Small intestine (tissue), 7 donors: ENCODE results near the gene EVC2. TPM values are rescaled to one million over a fixed set of nuclear protein-coding genes. Genes with fewer than 3 reads are reported as not detected.

Source experiments
- DNase-seq, 2 donors: peaks; one replicate each; pipeline versions ENCODE4 v3.0.0 to v3.0.0-alpha.2; 2013
- FAIRE-seq: peaks from 2 replicates; lab custom pipeline; 2012; peaks lifted over from hg19 to GRCh38; lab: Jason Lieb, UNC
- H3K27ac ChIP-seq, 3 donors: one replicate each; pipeline ENCODE4 v1.5.1; 2013; ENCODE audit warnings: low read length in 2 of 3, mild to moderate bottlenecking in 2 of 3, control low read depth in 1 of 3, inconsistent platforms in 1 of 3, low read depth in 1 of 3, moderate library complexity in 1 of 3
- H3K27me3 ChIP-seq, 3 donors: one replicate each; pipeline ENCODE4 v1.6.1; 2013; ENCODE audit warnings: low read length in 3 of 3, inconsistent platforms in 1 of 3; ENCODE audit not compliant: control insufficient read depth in 3 of 3, insufficient read depth in 3 of 3
- H3K36me3 ChIP-seq, 3 donors: one replicate each; pipeline ENCODE4 v1.6.1; 2013; ENCODE audit warnings: low read length in 3 of 3, inconsistent platforms in 1 of 3, low read depth in 1 of 3, mild to moderate bottlenecking in 1 of 3, moderate library complexity in 1 of 3; ENCODE audit not compliant: control insufficient read depth in 3 of 3, insufficient read depth in 2 of 3
- H3K4me1 ChIP-seq, 3 donors: one replicate each; pipeline ENCODE4 v1.6.1; 2013; ENCODE audit warnings: low read length in 2 of 3, inconsistent platforms in 1 of 3, low read depth in 1 of 3, mild to moderate bottlenecking in 1 of 3, moderate library complexity in 1 of 3; ENCODE audit not compliant: control insufficient read depth in 3 of 3, insufficient read depth in 2 of 3
- H3K4me3 ChIP-seq, 3 donors: one replicate each; pipeline ENCODE4 v1.5.1; 2013; ENCODE audit warnings: low read length in 3 of 3, control low read depth in 1 of 3, inconsistent platforms in 1 of 3, low read depth in 1 of 3, mild to moderate bottlenecking in 1 of 3, moderate library complexity in 1 of 3
- H3K9me3 ChIP-seq, 2 donors: one replicate each; pipeline ENCODE4 v1.6.1; 2013; ENCODE audit warnings: low read depth in 1 of 2, low read length in 1 of 2; ENCODE audit not compliant: control insufficient read depth in 2 of 2, insufficient read depth in 1 of 2
- WGBS, 3 donors: extraction: QIAGEN DNeasy Blood & Tissue Kit; methylation state at CpG; one replicate each; pipeline ENCODE4 v1.1.7; 2013; 5-methylcytosine and 5-hydroxymethylcytosine counted together
- polyA plus RNA-seq, 4 donors: library from polyadenylated mRNA; stranded (reverse) in 3 of 4; unstranded in 1 of 4; fragments of 200-250 nt in 3 of 4; fragments of 120-200 nt in 1 of 4; gene quantifications; one replicate each; pipeline versions ENCODE4 v1.2.1 to v1.2.3, GENCODE V29; 2013
- donor health status: healthy with polysubstance abuse.
- donor health status: control.
- donor health status: control.
- donor health status: Bipolar disorder and iron deficiency.
- donor health status: healthy.

The EVC2 gene
- polyA plus RNA-seq, 4 donors = 0.27 to 1.3 (median 0.83) TPM; not detected in 1

- Histone ChIP-seq H3K27me3 (no peaks in the 10 kb centered on the region), H3K4me1 (no peaks in the 10 kb centered on the region), H3K9me3 (no peaks in the 10 kb centered on the region), H3K36me3 (no peaks in the 10 kb centered on the region), H3K4me3 (no peak overlapping the region), H3K27ac (no peak overlapping the region)
- no peak for FAIRE-seq
- WGBS, 3 donors = 71 to 91% (median 80%) methylated on average over 3 of the region's 3 CpGs
- DNase-seq = no peak
These were observed 68.3 kb downstream of the EVC2 start for GRCh38 chr4:5640096-5640495.

GRCh38 chr4:5639556-5639955 lies 68.8 kb downstream of the EVC2 start:
- no peak overlapping the region for H3K27ac ChIP-seq
- no peak for FAIRE-seq
- H3K9me3 ChIP-seq = no peaks in the 10 kb centered on the region
- no peaks in the 10 kb centered on the region for H3K27me3 ChIP-seq
- H3K4me3 ChIP-seq = no peak overlapping the region
- WGBS, 3 donors = 36 to 70% (median 57%) methylated on average over 3 of the region's 3 CpGs
- no peaks in the 10 kb centered on the region for H3K4me1 ChIP-seq
- no peaks in the 10 kb centered on the region for H3K36me3 ChIP-seq
- no peak for DNase-seq

- Histone ChIP-seq H3K4me3 (no peak overlapping the region), H3K4me1 (no peaks in the 10 kb centered on the region), H3K27me3 (no peaks in the 10 kb centered on the region), H3K27ac (no peak overlapping the region), H3K9me3 (no peaks in the 10 kb centered on the region), H3K36me3 (no peaks in the 10 kb centered on the region)
- DNase-seq (no peak), FAIRE-seq (no peak)
- 65 to 79% (median 73%) methylated on average over 4 of the region's 4 CpGs for WGBS, 3 donors
These were observed 69.4 kb downstream of the EVC2 start for GRCh38 chr4:5638976-5639375.

GRCh38 chr4:5638316-5638715 lies 70.0 kb downstream of the EVC2 start:
- H3K27ac ChIP-seq = no peak overlapping the region
- no peaks in the 10 kb centered on the region for H3K27me3 ChIP-seq
- H3K4me3 ChIP-seq = no peak overlapping the region
- H3K4me1 ChIP-seq = no peaks in the 10 kb centered on the region
- FAIRE-seq = no peak
- H3K36me3 ChIP-seq = no peaks in the 10 kb centered on the region
- peaks cover 0 to 3% of the 10 kb centered on the region in 2 donors for H3K9me3 ChIP-seq
- 83 to 94% (median 90%) methylated on average over 4 of the region's 4 CpGs for WGBS, 3 donors
- DNase-seq = no peak

GRCh38 chr4:5636766-5637670 lies 71.3 kb downstream of the EVC2 start:
- no peaks in the 10 kb centered on the region for H3K27me3 ChIP-seq
- DNase-seq = no peak
- H3K4me1 ChIP-seq = no peaks in the 10 kb centered on the region
- no peak for FAIRE-seq
- peaks cover 0 to 8% of the 10 kb centered on the region in 2 donors for H3K9me3 ChIP-seq
- H3K4me3 ChIP-seq = no peak overlapping the region
- WGBS, 3 donors = 81 to 87% (median 85%) methylated on average over 13 of the region's 13 CpGs
- H3K36me3 ChIP-seq = no peaks in the 10 kb centered on the region
- H3K27ac ChIP-seq = no peak overlapping the region

GRCh38 chr4:5635826-5636195 lies 72.5 kb downstream of the EVC2 start:
- Histone ChIP-seq H3K4me1 (no peaks in the 10 kb centered on the region), H3K27ac (no peak overlapping the region), H3K27me3 (no peaks in the 10 kb centered on the region), H3K9me3 (peaks cover 0 to 8% of the 10 kb centered on the region in 2 donors), H3K4me3 (no peak overlapping the region), H3K36me3 (no peaks in the 10 kb centered on the region)
- DNase-seq (no peak), FAIRE-seq (no peak)
- WGBS, 3 donors = 68 to 73% (median 70%) methylated on average over 7 of the region's 7 CpGs

GRCh38 chr4:5632571-5632970 lies 75.8 kb downstream of the EVC2 start:
- Histone ChIP-seq H3K27me3 (no peaks in the 10 kb centered on the region), H3K27ac (no peak overlapping the region), H3K36me3 (no peaks in the 10 kb centered on the region), H3K9me3 (peaks cover 0 to 8% of the 10 kb centered on the region in 2 donors), H3K4me3 (no peak overlapping the region), H3K4me1 (no peaks in the 10 kb centered on the region)
- 63 to 75% (median 66%) methylated on average over 2 of the region's 2 CpGs for WGBS, 3 donors
- DNase-seq (no peak), FAIRE-seq (no peak)

- FAIRE-seq (no peak), DNase-seq (no peak)
- Histone ChIP-seq H3K4me1 (no peaks in the 10 kb centered on the region), H3K9me3 (peaks cover 0 to 8% of the 10 kb centered on the region in 2 donors), H3K36me3 (no peaks in the 10 kb centered on the region), H3K27me3 (no peaks in the 10 kb centered on the region), H3K27ac (no peak overlapping the region), H3K4me3 (no peak overlapping the region)
- WGBS, 3 donors = 79 to 87% (median 81%) methylated on average over 3 of the region's 3 CpGs
These were observed 76.3 kb downstream of the EVC2 start for GRCh38 chr4:5632066-5632440.
